Adrenal gland (tissue), 5 donors: ENCODE measurements around the gene SCGB1A1.

ENCODE experiments used
- CTCF ChIP-seq, 6 experiments: fragments of 450-650 bp in 4 of 6; fragments of 200-600 bp in 2 of 6; sonication (generic) in 1 of 6; IDR thresholded peaks; 1 replicate in 5 of 6; 2 replicates in 1 of 6; pipeline versions ENCODE4 v1.5.1 to v1.8.0; 2016 to 2021; ENCODE audit warnings: antibody characterized with exemption in 6 of 6, mild to moderate bottlenecking in 2 of 6, moderate library complexity in 1 of 6
- POLR2A ChIP-seq, 2 donors: fragments of 450-650 bp; IDR thresholded peaks; one replicate each; pipeline ENCODE4 v1.6.1; 2017; ENCODE audit warnings: antibody characterized with exemption in 2 of 2, mild to moderate bottlenecking in 2 of 2, moderate library complexity in 1 of 2
- donor health status: DM: no; HTN: no; CAD: no.

- TF ChIP-seq CTCF (IDR thresholded peaks at IDR 0.05): no peak
- no peak for TF ChIP-seq POLR2A (IDR thresholded peaks at IDR 0.05)
Measured at GRCh38 chr11:62399172-62399877, 19.5 kb upstream of the SCGB1A1 start.
